Peyer's patch (tissue), 4 donors: ENCODE data around the gene OR2T11.

ENCODE experiments used
- POLR2A ChIP-seq, 2 donors: fragments of 450-650 bp; IDR thresholded peaks; one replicate each; pipeline ENCODE4 v1.5.1; 2017; ENCODE audit warnings: antibody characterized with exemption in 2 of 2, mild to moderate bottlenecking in 2 of 2, moderate library complexity in 2 of 2
- TF ChIP-seq, protein P1 (sequence below), 6 experiments: fragments of 450-650 bp in 4 of 6; fragments of 200-600 bp in 2 of 6; sonication (generic) in 1 of 6; IDR thresholded peaks; one replicate each; pipeline ENCODE4 v1.5.1; 2017 to 2019; ENCODE audit warnings: antibody characterized with exemption in 6 of 6, mild to moderate bottlenecking in 3 of 6, moderate library complexity in 1 of 6

DNA sequence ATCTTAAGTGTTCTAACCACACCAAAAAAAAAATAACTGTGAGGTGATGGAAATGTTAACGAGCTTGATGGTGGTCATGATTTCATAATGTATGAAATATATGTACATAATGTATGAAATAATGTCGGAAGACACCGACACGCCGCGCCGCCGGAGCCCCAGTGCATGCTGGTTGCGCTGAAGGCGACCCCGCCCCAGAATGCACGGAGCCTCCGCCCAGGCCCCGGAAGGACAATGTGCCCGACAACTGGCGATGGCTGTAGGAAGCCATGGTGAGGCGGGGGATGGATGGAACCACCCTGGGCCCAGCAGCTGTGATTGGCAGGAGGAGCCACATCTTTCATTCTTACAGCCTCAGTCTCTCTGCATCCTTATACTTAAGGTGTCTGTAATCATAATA is 44.8 kb downstream of the OR2T11 start:
- TF ChIP-seq, protein P1, sequence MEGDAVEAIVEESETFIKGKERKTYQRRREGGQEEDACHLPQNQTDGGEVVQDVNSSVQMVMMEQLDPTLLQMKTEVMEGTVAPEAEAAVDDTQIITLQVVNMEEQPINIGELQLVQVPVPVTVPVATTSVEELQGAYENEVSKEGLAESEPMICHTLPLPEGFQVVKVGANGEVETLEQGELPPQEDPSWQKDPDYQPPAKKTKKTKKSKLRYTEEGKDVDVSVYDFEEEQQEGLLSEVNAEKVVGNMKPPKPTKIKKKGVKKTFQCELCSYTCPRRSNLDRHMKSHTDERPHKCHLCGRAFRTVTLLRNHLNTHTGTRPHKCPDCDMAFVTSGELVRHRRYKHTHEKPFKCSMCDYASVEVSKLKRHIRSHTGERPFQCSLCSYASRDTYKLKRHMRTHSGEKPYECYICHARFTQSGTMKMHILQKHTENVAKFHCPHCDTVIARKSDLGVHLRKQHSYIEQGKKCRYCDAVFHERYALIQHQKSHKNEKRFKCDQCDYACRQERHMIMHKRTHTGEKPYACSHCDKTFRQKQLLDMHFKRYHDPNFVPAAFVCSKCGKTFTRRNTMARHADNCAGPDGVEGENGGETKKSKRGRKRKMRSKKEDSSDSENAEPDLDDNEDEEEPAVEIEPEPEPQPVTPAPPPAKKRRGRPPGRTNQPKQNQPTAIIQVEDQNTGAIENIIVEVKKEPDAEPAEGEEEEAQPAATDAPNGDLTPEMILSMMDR (IDR thresholded peaks at IDR 0.05), result no peak
- no peak for TF ChIP-seq POLR2A (IDR thresholded peaks at IDR 0.05)
